OCI-LY7 (cell line): Measurements from ENCODE around the gene ZNF343.

ENCODE experiments used
- CTCF ChIP-seq: fragments of 200-600 bp; sonication (generic); conservative IDR thresholded peaks from 2 replicates; pipeline ENCODE4 v1.5.1; 2014; ENCODE audit warnings: mild to moderate bottlenecking, antibody characterized with exemption, low read length, moderate library complexity, mixed read lengths
- EZH2phosphoT487 ChIP-seq: fragments of 200-600 bp; sonication (generic); IDR thresholded peaks from 2 replicates; pipeline ENCODE4 v1.6.1; 2018; ENCODE audit warnings: low read depth, borderline replicate concordance, mild to moderate bottlenecking, mixed run types, antibody characterized with exemption, low read length, moderate library complexity, mixed read lengths

GRCh38 chr20:2485080-2485479 lies 23.6 kb downstream of the ZNF343 start:
- TF ChIP-seq CTCF, result no peak
- TF ChIP-seq EZH2phosphoT487, result no peak
